ENCODE data around the gene SUPT3H.

SUPT3H gene

DNA sequence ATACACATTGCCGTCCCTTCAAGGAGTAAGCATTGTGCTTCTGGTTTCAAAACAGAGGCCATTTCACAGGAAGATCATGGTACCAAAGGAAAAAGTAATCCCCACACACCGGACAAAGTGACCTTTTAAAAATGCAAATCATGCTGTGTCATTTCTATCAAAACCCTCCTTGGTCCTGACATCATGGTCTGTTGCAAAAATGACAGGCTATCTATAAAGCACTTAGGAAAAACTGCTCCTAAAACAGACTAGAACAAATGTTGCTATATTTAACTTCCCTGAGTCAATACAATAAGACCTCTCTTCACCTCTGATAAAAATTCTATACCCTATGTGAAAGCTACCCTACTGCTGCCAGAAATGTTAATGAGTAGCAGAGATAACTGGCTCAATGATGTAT lies 403.2 kb downstream of the SUPT3H start:
- no peak for TF ChIP-seq TAF1 (IDR thresholded peaks at IDR 0.05; ENCODE audit: low read depth)
- no peak for TF ChIP-seq NFIC (IDR thresholded peaks at IDR 0.05)
- TF ChIP-seq TCF12 (IDR thresholded peaks at IDR 0.05; ENCODE audit: low read depth) = no peak
- TF ChIP-seq, protein P1, sequence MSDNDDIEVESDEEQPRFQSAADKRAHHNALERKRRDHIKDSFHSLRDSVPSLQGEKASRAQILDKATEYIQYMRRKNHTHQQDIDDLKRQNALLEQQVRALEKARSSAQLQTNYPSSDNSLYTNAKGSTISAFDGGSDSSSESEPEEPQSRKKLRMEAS (IDR thresholded peaks at IDR 0.05) = no peak
- no peak for TF ChIP-seq TEAD4 (IDR thresholded peaks at IDR 0.05)
- no peak for TF ChIP-seq CEBPB (IDR thresholded peaks at IDR 0.05)
- TF ChIP-seq EP300 (IDR thresholded peaks at IDR 0.05; ENCODE audit: borderline replicate concordance) = no peak
- TF ChIP-seq CREB1 (IDR thresholded peaks at IDR 0.05; ENCODE audit: low read depth) = no peak
- TF ChIP-seq, protein P2, sequence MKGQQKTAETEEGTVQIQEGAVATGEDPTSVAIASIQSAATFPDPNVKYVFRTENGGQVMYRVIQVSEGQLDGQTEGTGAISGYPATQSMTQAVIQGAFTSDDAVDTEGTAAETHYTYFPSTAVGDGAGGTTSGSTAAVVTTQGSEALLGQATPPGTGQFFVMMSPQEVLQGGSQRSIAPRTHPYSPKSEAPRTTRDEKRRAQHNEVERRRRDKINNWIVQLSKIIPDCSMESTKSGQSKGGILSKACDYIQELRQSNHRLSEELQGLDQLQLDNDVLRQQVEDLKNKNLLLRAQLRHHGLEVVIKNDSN (IDR thresholded peaks at IDR 0.05) = no peak

DNA sequence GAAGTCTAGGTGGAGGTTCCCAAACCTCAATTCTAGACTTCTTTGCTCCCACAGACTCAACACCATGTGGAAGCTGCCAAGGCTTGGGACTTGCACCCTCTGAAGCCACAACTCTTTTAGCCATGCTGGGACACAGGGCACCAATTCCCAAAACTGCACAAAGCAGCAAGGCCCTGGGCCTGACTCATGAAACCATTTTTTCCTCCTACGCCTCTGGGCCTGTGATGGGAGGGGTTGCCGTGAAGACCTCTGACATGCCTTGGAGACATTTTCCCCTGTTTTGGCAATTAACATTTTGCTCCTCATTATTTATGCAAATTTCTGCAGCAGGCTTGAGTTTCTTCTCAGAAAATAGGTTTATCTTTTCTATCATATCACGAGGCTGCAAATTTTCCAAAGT lies 405.0 kb downstream of the SUPT3H start:
- TF ChIP-seq TEAD4 (IDR thresholded peaks at IDR 0.05) (no peak), NFIC (IDR thresholded peaks at IDR 0.05) (no peak)

DNA sequence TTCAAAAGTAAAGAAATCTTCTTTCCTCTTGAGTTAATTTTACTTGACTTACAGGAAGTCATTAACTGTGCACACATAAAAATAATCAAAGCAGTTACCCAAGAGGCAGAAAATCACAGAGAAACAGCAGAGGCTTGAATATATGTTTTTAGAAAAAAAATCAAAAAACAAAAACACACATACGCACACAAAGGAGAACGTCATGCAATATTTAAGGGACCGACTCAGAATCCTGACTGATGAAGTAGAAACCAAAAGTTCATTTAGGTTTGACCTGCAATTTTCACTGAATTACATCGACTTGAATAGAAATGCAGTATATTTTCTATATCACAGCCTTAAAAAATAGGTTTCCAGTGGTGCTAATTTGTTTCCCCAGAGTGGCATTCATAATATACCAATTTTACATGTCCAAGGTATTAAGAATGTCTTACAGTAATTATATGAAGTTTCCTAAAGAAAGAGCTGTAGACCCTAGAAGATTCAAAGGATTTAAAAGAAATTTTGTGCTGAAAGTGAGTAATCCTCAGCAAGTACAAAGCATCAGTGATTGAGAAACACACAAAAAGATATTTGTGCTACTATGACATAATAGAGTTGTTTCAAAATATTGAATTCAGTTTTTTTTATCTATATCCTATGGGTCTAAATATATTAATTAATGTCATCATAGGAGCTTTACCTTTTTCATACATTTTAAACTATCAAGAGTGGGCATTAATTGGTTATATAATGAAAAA lies 408.1 kb downstream of the SUPT3H start:
- TF ChIP-seq ZBTB7A (IDR thresholded peaks at IDR 0.05; ENCODE audit: low read depth) (no peak), TCF12 (IDR thresholded peaks at IDR 0.05; ENCODE audit: low read depth) (no peak), EGR1 (IDR thresholded peaks at IDR 0.05) (no peak), NFIC (IDR thresholded peaks at IDR 0.05) (no peak), TAF1 (IDR thresholded peaks at IDR 0.05; ENCODE audit: low read depth) (no peak), RAD21 (IDR thresholded peaks at IDR 0.05; ENCODE audit: low read depth) (no peak), TEAD4 (IDR thresholded peaks at IDR 0.05) (no peak), YY1 (IDR thresholded peaks at IDR 0.05; ENCODE audit: low read depth) (no peak), EP300 (IDR thresholded peaks at IDR 0.05; ENCODE audit: borderline replicate concordance) (no peak)
- TF ChIP-seq, protein P2 (IDR thresholded peaks at IDR 0.05) = no peak
- TF ChIP-seq, protein P3, sequence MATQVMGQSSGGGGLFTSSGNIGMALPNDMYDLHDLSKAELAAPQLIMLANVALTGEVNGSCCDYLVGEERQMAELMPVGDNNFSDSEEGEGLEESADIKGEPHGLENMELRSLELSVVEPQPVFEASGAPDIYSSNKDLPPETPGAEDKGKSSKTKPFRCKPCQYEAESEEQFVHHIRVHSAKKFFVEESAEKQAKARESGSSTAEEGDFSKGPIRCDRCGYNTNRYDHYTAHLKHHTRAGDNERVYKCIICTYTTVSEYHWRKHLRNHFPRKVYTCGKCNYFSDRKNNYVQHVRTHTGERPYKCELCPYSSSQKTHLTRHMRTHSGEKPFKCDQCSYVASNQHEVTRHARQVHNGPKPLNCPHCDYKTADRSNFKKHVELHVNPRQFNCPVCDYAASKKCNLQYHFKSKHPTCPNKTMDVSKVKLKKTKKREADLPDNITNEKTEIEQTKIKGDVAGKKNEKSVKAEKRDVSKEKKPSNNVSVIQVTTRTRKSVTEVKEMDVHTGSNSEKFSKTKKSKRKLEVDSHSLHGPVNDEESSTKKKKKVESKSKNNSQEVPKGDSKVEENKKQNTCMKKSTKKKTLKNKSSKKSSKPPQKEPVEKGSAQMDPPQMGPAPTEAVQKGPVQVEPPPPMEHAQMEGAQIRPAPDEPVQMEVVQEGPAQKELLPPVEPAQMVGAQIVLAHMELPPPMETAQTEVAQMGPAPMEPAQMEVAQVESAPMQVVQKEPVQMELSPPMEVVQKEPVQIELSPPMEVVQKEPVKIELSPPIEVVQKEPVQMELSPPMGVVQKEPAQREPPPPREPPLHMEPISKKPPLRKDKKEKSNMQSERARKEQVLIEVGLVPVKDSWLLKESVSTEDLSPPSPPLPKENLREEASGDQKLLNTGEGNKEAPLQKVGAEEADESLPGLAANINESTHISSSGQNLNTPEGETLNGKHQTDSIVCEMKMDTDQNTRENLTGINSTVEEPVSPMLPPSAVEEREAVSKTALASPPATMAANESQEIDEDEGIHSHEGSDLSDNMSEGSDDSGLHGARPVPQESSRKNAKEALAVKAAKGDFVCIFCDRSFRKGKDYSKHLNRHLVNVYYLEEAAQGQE (IDR thresholded peaks at IDR 0.05; ENCODE audit: low read depth) = no peak

DNA sequence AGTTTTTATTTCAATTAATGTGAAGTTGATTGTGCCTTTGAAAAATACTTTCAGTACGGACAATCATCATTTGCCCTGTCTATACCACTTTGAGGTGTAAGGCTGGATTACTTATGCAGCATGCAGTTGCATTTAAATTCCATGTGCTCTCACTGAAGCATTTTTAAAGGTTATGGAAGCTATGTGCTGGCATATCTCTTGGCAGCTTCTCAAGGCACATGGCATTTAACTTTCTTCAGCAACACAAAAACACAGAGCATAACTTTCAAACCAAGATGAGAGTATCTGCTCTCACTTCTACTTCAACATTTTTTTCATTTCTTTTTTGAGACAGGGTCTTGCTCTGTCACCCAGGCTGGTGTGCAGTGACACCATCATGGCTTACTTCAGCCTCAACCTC lies 410.3 kb downstream of the SUPT3H start:
- TF ChIP-seq YY1 (IDR thresholded peaks at IDR 0.05; ENCODE audit: low read depth) (no peak), TCF12 (IDR thresholded peaks at IDR 0.05; ENCODE audit: low read depth) (no peak), CEBPB (IDR thresholded peaks at IDR 0.05) (no peak), ZBTB7A (IDR thresholded peaks at IDR 0.05; ENCODE audit: low read depth) (no peak), TAF1 (IDR thresholded peaks at IDR 0.05; ENCODE audit: low read depth) (no peak), EGR1 (IDR thresholded peaks at IDR 0.05) (no peak), EP300 (IDR thresholded peaks at IDR 0.05; ENCODE audit: borderline replicate concordance) (no peak), NFIC (IDR thresholded peaks at IDR 0.05) (no peak), FOXM1 (IDR thresholded peaks at IDR 0.05; ENCODE audit: borderline replicate concordance, low read depth) (no peak), TEAD4 (IDR thresholded peaks at IDR 0.05) (no peak), CREB1 (IDR thresholded peaks at IDR 0.05; ENCODE audit: low read depth) (no peak), RAD21 (IDR thresholded peaks at IDR 0.05; ENCODE audit: low read depth) (no peak)
- TF ChIP-seq, protein P3 (IDR thresholded peaks at IDR 0.05; ENCODE audit: low read depth) = no peak
- TF ChIP-seq, protein P1 (IDR thresholded peaks at IDR 0.05) = no peak
- TF ChIP-seq, protein P2 (IDR thresholded peaks at IDR 0.05) = no peak

DNA sequence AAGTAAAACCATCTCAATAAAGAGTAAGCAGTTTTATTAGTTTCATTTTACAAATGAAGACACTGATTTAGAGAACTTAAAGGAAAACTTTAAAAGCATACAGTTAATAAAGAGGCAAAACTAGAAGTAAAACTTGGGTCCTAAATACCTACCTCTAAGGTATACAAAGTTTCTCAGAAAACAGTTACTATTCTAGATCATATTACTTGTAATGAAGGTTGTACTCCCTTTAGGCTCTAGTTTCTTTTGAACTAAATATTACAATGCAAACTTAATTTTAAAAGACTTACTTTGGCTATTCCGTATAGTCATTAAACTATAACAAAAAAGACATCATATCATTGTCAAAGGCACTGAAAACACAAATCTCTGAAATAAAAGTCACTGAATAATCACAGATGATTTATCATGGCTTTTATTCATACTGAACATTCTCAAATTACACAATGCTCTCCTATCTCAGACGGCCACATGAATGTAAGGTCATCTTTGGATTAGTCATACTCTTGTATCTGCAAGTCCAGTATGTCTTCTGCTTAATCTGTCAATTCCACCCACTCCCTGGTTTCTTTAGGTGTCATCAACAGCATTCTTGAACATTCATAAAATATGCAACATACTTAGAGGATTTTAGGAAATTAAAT lies 411.2 kb downstream of the SUPT3H start:
- TF ChIP-seq CREB1 (IDR thresholded peaks at IDR 0.05; ENCODE audit: low read depth) (no peak), NFIC (IDR thresholded peaks at IDR 0.05) (no peak), CEBPB (IDR thresholded peaks at IDR 0.05) (no peak), RAD21 (IDR thresholded peaks at IDR 0.05; ENCODE audit: low read depth) (no peak), TEAD4 (IDR thresholded peaks at IDR 0.05) (no peak), ZBTB7A (IDR thresholded peaks at IDR 0.05; ENCODE audit: low read depth) (no peak), YY1 (IDR thresholded peaks at IDR 0.05; ENCODE audit: low read depth) (no peak)
- TF ChIP-seq, protein P3 (IDR thresholded peaks at IDR 0.05; ENCODE audit: low read depth) = no peak
